Measurements from ENCODE around the gene TFCP2L1.

- TF ChIP-seq CTCF (IDR thresholded peaks at IDR 0.05; ENCODE audit: extremely low read depth in 1 of 2, insufficient read depth in 1 of 2, low read depth in 1 of 2, low read length in 2 of 2) (no peak), EZH2 (IDR thresholded peaks at IDR 0.05; ENCODE audit: borderline replicate concordance, low read depth, low read length, severe bottlenecking) (no peak), POLR2A (IDR thresholded peaks at IDR 0.05; ENCODE audit: low read depth, low read length) (no peak), POLR2AphosphoS5 (IDR thresholded peaks at IDR 0.05; ENCODE audit: insufficient read depth, low read depth, low read length) (no peak), MYC (IDR thresholded peaks at IDR 0.05; ENCODE audit: low read depth, low read length) (no peak), FOS (IDR thresholded peaks at IDR 0.05; ENCODE audit: borderline replicate concordance, insufficient read depth, low read length) (no peak), MAX (IDR thresholded peaks at IDR 0.05; ENCODE audit: insufficient read depth, insufficient read length) (no peak)
These were observed 92.4 kb downstream of the TFCP2L1 start for GRCh38 chr2:121192576-121192975.

Measured in endothelial cell of umbilical vein (primary cell).